ENCODE results near the gene DAPK1.

Gene DAPK1

GRCh38 chr9:87618226-87618625 is 120.6 kb downstream of the DAPK1 start:
- H4K20me1 ChIP-seq (ENCODE audit: insufficient read depth): no peaks in the 10 kb centered on the region
- H3K27ac ChIP-seq: no peak overlapping the region
- no peak for TF ChIP-seq CTCF (conservative IDR thresholded peaks at IDR 0.05; ENCODE audit: low read depth, low read length)
- no peak overlapping the region for H3K4me3 ChIP-seq (IDR thresholded peaks at IDR 0.05; ENCODE audit: insufficient read depth, low read depth, low read length)
- H3K4me2 ChIP-seq: no peak overlapping the region
- H3K36me3 ChIP-seq (ENCODE audit: insufficient read depth): no peaks in the 10 kb centered on the region
- H3K27me3 ChIP-seq (ENCODE audit: insufficient read depth, low read depth): no peaks in the 10 kb centered on the region
- no peak overlapping the region for H3K9ac ChIP-seq
- no peaks in the 10 kb centered on the region for H3K79me2 ChIP-seq (ENCODE audit: insufficient read depth, low read depth)
- no peak overlapping the region for H2AFZ ChIP-seq (ENCODE audit: low read depth)
- no peaks in the 10 kb centered on the region for H3K4me1 ChIP-seq (ENCODE audit: low read depth, poor library complexity, severe bottlenecking)

DNA sequence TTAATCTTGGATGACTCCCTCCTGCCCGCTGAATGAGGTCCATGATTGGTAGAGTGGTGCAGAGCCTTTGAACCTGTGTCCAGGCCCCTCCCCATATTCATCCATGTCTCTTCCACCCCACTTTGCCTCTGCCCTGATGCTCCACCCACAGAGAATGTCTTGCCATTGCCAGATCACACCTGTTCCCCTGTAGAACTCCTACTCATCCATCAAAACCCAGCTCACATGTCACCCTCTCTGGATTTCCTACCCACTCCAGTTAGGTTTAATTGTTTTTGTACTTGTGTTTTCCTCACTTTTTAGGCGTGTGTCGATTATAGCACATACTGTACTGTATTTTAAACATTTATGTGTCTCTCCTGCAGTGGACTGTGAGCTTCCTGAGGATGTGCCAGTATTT is 121.3 kb downstream of the DAPK1 start:
- no peak overlapping the region for H2AFZ ChIP-seq (ENCODE audit: low read depth)
- H3K4me3 ChIP-seq (IDR thresholded peaks at IDR 0.05; ENCODE audit: insufficient read depth, low read depth, low read length): no peak overlapping the region
- no peak for TF ChIP-seq CTCF (conservative IDR thresholded peaks at IDR 0.05; ENCODE audit: low read depth, low read length)
- H3K9ac ChIP-seq: no peak overlapping the region
- H3K36me3 ChIP-seq (ENCODE audit: insufficient read depth): no peaks in the 10 kb centered on the region
- H3K4me1 ChIP-seq (ENCODE audit: low read depth, poor library complexity, severe bottlenecking): no peaks in the 10 kb centered on the region
- no peak overlapping the region for H3K4me2 ChIP-seq
- H3K27ac ChIP-seq: no peak overlapping the region
- H4K20me1 ChIP-seq (ENCODE audit: insufficient read depth): no peaks in the 10 kb centered on the region
- no peaks in the 10 kb centered on the region for H3K27me3 ChIP-seq (ENCODE audit: insufficient read depth, low read depth)
- no peaks in the 10 kb centered on the region for H3K79me2 ChIP-seq (ENCODE audit: insufficient read depth, low read depth)

- Histone ChIP-seq H3K4me1 (ENCODE audit: low read depth, poor library complexity, severe bottlenecking) (no peaks in the 10 kb centered on the region), H3K36me3 (ENCODE audit: insufficient read depth) (no peaks in the 10 kb centered on the region), H3K27me3 (ENCODE audit: insufficient read depth, low read depth) (no peaks in the 10 kb centered on the region), H3K79me2 (ENCODE audit: insufficient read depth, low read depth) (no peaks in the 10 kb centered on the region), H4K20me1 (ENCODE audit: insufficient read depth) (no peaks in the 10 kb centered on the region), H3K4me3 (IDR thresholded peaks at IDR 0.05; ENCODE audit: insufficient read depth, low read depth, low read length) (no peak overlapping the region), H2AFZ (ENCODE audit: low read depth) (no peak overlapping the region), H3K4me2 (no peak overlapping the region), H3K27ac (no peak overlapping the region), H3K9ac (no peak overlapping the region)
- TF ChIP-seq CTCF (conservative IDR thresholded peaks at IDR 0.05; ENCODE audit: low read depth, low read length): no peak
These were observed 121.7 kb downstream of the DAPK1 start for GRCh38 chr9:87619346-87619745.

DNA sequence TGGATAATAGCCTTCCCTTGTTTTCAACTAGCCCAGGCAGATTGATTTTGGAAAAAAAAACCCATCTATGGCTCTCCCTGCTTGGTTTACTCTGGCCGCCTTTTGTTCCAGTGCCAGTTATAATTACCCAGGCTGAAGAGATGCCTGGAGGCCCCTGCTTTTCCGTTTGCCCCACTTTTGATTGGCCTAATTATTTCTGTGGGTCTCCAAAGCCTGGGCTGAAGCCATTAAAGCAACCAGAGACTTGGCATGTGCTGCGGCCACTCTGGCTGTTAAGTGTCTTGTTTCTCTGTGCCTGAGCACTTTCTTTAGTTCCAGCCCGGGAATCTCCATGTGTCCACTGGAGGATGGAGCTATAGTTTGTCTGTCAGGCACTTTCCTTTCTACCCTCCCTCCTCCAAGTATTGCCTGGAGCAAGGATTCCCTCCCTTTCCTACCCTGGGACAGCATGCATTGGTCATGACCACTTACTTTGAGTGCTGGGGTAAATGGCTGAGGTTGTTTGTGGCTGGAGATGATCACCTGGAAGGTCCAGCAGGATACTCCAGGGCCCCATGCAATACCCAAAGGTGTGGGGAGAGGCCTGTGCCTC is 123.2 kb downstream of the DAPK1 start:
- Histone ChIP-seq H2AFZ (ENCODE audit: low read depth) (no peak overlapping the region), H3K79me2 (ENCODE audit: insufficient read depth, low read depth) (no peaks in the 10 kb centered on the region), H4K20me1 (ENCODE audit: insufficient read depth) (no peaks in the 10 kb centered on the region), H3K4me3 (IDR thresholded peaks at IDR 0.05; ENCODE audit: insufficient read depth, low read depth, low read length) (no peak overlapping the region), H3K27me3 (ENCODE audit: insufficient read depth, low read depth) (no peaks in the 10 kb centered on the region), H3K9ac (no peak overlapping the region), H3K4me1 (ENCODE audit: low read depth, poor library complexity, severe bottlenecking) (no peaks in the 10 kb centered on the region), H3K36me3 (ENCODE audit: insufficient read depth) (no peaks in the 10 kb centered on the region), H3K4me2 (no peak overlapping the region), H3K27ac (no peak overlapping the region)
- no peak for TF ChIP-seq CTCF (conservative IDR thresholded peaks at IDR 0.05; ENCODE audit: low read depth, low read length)
